MM.1S (cell line): ENCODE results near the gene RHOV.

Experiments
- DNase-seq: peaks from one replicate; pipeline ENCODE4 v3.0.0-alpha.2; 2015
- H2AFZ ChIP-seq: fragments of 300-600 bp; sonication (generic); 2 replicates; pipeline ENCODE4 v1.6.0; 2016; ENCODE audit warnings: antibody characterized with exemption, low read length
- H3F3A ChIP-seq: fragments of 300-600 bp; sonication (generic); 2 replicates; pipeline ENCODE4 v1.6.1; 2016; ENCODE audit warnings: mild to moderate bottlenecking, antibody characterized with exemption, low read length, moderate library complexity, mixed read lengths; ENCODE audit not compliant: insufficient read depth
- H3K27ac ChIP-seq: fragments of 300-600 bp; sonication (generic); 2 replicates; pipeline ENCODE4 v1.5.1; 2016; ENCODE audit warnings: mild to moderate bottlenecking, low read length
- H3K27me3 ChIP-seq: fragments of 300-600 bp; sonication (generic); replicated peaks from 2 replicates; pipeline ENCODE4 v1.6.0; 2016; ENCODE audit warnings: low read length; ENCODE audit not compliant: insufficient read depth
- H3K36me3 ChIP-seq: fragments of 300-600 bp; sonication (generic); replicated peaks from 2 replicates; pipeline ENCODE4 v1.6.1; 2016; ENCODE audit warnings: mild to moderate bottlenecking, low read length, mixed read lengths; ENCODE audit not compliant: insufficient read depth
- H3K4me1 ChIP-seq: fragments of 300-600 bp; sonication (generic); 2 replicates; pipeline ENCODE4 v1.6.1; 2016; ENCODE audit warnings: low read length, mixed read lengths
- H3K4me2 ChIP-seq: fragments of 300-600 bp; sonication (generic); 2 replicates; pipeline ENCODE4 v1.6.0; 2016; ENCODE audit warnings: low read depth, low read length
- H3K4me3 ChIP-seq: fragments of 300-600 bp; sonication (generic); 2 replicates; pipeline ENCODE4 v1.5.1; 2016; ENCODE audit warnings: low read length, mixed read lengths
- H3K79me2 ChIP-seq: fragments of 300-600 bp; sonication (generic); 2 replicates; pipeline ENCODE4 v1.6.1; 2016; ENCODE audit warnings: mixed run types, low read length, mixed read lengths
- H3K9ac ChIP-seq: fragments of 300-600 bp; sonication (generic); 2 replicates; pipeline ENCODE4 v1.6.1; 2016; ENCODE audit warnings: low read length, mixed read lengths
- H3K9me2 ChIP-seq: fragments of 300-600 bp; sonication (generic); replicated peaks from 2 replicates; pipeline ENCODE4 v1.6.1; 2016; ENCODE audit warnings: mild to moderate bottlenecking, low read length, mixed read lengths; ENCODE audit not compliant: insufficient read depth
- H3K9me3 ChIP-seq: fragments of 300-600 bp; sonication (generic); replicated peaks from 2 replicates; pipeline ENCODE4 v1.6.1; 2016; ENCODE audit warnings: mild to moderate bottlenecking, low read length, mixed read lengths; ENCODE audit not compliant: insufficient read depth
- H4K20me1 ChIP-seq: fragments of 300-600 bp; sonication (generic); 2 replicates; pipeline ENCODE4 v1.6.1; 2016; ENCODE audit warnings: mild to moderate bottlenecking, low read length, moderate library complexity, mixed read lengths; ENCODE audit not compliant: insufficient read depth
- CTCF ChIP-seq: fragments of 300-600 bp; sonication (generic); IDR thresholded peaks from 2 replicates; pipeline ENCODE4 v1.5.1; 2016; ENCODE audit warnings: antibody characterized with exemption, low read length, mixed read lengths
- EZH2 ChIP-seq: fragments of 300-600 bp; sonication (generic); optimal IDR thresholded peaks from 2 replicates; pipeline ENCODE3; 2017; ENCODE audit warnings: low read depth, mild to moderate bottlenecking, antibody characterized with exemption, low read length, mixed read lengths
- EZH2phosphoT487 ChIP-seq: fragments of 300-600 bp; sonication (generic); IDR thresholded peaks from 2 replicates; pipeline ENCODE4 v1.6.1; 2018; ENCODE audit warnings: antibody characterized with exemption, low read length

Gene RHOV

DNA sequence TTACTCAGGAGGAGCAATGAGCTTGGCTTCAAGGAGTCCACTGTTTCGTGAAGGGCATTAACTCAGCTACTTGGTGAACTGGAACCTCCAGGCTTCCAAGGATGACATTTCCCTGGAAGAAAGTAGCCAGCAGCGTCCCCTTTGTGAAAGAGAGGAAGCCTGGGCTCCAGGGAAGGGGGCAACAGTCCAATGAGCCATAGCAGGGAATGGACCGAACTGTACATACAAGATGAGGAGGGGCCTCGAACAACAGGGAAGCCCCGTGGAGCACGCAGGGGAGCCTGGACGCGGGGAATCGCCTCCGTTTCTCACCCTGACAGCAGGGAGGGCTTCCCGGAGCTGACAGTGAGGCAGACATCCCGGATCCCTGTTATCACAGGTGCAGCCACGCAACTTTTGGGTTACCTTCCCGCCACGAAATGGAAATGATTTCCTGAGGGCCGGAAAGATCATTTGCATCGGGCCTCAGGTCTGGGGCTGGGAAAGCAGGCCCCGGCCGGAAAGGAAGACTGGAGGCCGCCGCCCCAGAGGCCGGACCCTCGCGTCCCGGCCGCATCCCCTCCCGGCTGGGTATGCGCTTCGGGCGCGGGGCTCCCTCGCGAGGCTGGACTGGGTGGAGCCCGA lies 30.7 kb downstream of the RHOV start:
- peak overlapping the region; percentile 77 for H3K4me3 ChIP-seq
- H3K9me2 ChIP-seq, result no peaks in the 10 kb centered on the region
- peaks cover 25% of the 10 kb centered on the region for H3K4me1 ChIP-seq
- H3K9ac ChIP-seq, result peak overlapping the region; percentile 28; the same call in 1 of the 2 replicates
- peaks cover 6% of the 10 kb centered on the region; the same call in 1 of the 2 replicates for H3F3A ChIP-seq
- H3K27me3 ChIP-seq, result no peaks in the 10 kb centered on the region
- H3K27ac ChIP-seq, result no peak overlapping the region
- peaks cover 39% of the 10 kb centered on the region for H3K79me2 ChIP-seq
- DNase-seq, result no peak
- peak overlapping the region; percentile 94 for H2AFZ ChIP-seq
- H4K20me1 ChIP-seq, result no peaks in the 10 kb centered on the region
- peak overlapping the region; percentile 75; the same call in 1 of the 2 replicates for H3K4me2 ChIP-seq
- no peaks in the 10 kb centered on the region for H3K36me3 ChIP-seq
- H3K9me3 ChIP-seq, result no peaks in the 10 kb centered on the region
- TF ChIP-seq EZH2phosphoT487 (no peak), CTCF (no peak), EZH2 (no peak)

GRCh38 chr15:40841741-40842140 lies 32.3 kb downstream of the RHOV start:
- H3F3A ChIP-seq, result peaks cover 6% of the 10 kb centered on the region; the same call in 1 of the 2 replicates
- H3K9me2 ChIP-seq, result no peaks in the 10 kb centered on the region
- H3K79me2 ChIP-seq, result peaks cover 23% of the 10 kb centered on the region
- H2AFZ ChIP-seq, result no peak overlapping the region
- H3K4me3 ChIP-seq, result no peak overlapping the region
- peaks cover 15% of the 10 kb centered on the region for H3K4me1 ChIP-seq
- DNase-seq, result no peak
- H3K9me3 ChIP-seq, result no peaks in the 10 kb centered on the region
- H3K27me3 ChIP-seq, result no peaks in the 10 kb centered on the region
- TF ChIP-seq CTCF (no peak), EZH2 (no peak), EZH2phosphoT487 (no peak)
- no peak overlapping the region for H3K27ac ChIP-seq
- H3K9ac ChIP-seq, result no peak overlapping the region
- H4K20me1 ChIP-seq, result no peaks in the 10 kb centered on the region
- H3K4me2 ChIP-seq, result no peak overlapping the region
- H3K36me3 ChIP-seq, result no peaks in the 10 kb centered on the region

DNA sequence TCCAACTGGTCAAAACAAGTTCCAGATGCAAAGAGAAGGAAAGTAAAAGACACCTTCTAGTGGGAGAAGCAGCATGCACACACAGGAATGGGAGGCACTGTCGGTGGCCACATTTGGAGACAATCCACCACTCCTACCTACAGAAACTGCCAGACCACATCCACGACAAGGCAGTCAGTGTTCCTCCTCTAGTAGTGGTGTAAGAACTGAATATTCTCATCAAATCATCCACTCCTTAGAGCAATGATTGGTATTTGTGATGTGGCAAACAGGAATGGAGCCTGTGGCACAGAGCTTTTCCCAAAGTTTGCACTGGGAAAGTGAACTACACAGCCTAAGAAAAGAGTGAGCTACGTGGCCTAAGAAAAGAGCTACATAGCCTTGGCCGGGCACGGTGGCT lies 35.3 kb downstream of the RHOV start:
- no peak for DNase-seq
- no peak overlapping the region for H2AFZ ChIP-seq
- H3K9ac ChIP-seq, result no peak overlapping the region
- H3K9me3 ChIP-seq, result no peaks in the 10 kb centered on the region
- H3F3A ChIP-seq, result no peaks in the 10 kb centered on the region
- no peak overlapping the region for H3K4me2 ChIP-seq
- TF ChIP-seq EZH2phosphoT487 (no peak), CTCF (no peak), EZH2 (no peak)
- H3K27me3 ChIP-seq, result no peaks in the 10 kb centered on the region
- H3K4me3 ChIP-seq, result no peak overlapping the region
- no peaks in the 10 kb centered on the region for H3K9me2 ChIP-seq
- H4K20me1 ChIP-seq, result no peaks in the 10 kb centered on the region
- H3K36me3 ChIP-seq, result no peaks in the 10 kb centered on the region
- no peaks in the 10 kb centered on the region for H3K4me1 ChIP-seq
- H3K27ac ChIP-seq, result no peak overlapping the region
- no peaks in the 10 kb centered on the region for H3K79me2 ChIP-seq
